ENCODE results near the gene TSPAN9.

Gene TSPAN9

DNA sequence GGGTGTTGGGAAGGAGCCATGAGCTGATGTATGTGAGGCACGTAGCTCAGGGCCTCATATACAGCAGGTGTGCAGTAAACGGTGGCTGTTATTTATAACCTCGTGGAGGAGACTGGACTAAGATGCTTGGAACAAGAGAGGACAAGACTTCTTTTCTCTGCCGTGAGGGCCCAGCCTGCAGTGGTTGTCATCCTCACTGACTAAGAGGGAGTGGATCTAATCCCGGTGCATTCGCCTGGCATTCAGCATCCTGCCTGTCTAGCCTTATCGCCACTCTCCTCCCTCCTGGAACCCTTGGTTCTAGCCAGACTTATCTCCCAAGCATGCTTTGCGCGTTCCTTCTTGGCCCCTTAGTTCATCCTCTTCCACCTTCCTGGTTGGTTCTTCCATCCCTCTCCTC is 3.9 kb downstream of the TSPAN9 start:
- no peak for DNase-seq

DNA sequence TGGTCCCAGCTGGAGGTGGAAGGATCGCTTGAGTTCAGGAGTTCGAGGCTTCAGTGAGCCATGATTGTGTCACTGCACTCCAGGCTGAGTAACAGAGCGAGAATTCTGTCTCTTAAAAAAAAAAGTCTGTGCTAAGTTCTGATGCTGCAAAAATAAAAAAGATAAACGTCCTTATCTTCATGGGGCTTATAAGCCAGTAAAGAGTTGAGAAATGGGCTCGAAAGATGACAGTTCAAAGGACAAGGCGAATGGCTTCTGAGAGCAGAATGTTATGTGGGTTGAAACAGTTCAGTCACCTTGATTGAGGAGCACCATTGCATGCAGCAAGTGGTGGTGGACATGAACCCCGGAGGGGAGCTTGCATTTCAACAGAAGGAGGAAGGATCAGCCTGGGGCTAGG is 4.7 kb downstream of the TSPAN9 start:
- DNase-seq: no peak

DNA sequence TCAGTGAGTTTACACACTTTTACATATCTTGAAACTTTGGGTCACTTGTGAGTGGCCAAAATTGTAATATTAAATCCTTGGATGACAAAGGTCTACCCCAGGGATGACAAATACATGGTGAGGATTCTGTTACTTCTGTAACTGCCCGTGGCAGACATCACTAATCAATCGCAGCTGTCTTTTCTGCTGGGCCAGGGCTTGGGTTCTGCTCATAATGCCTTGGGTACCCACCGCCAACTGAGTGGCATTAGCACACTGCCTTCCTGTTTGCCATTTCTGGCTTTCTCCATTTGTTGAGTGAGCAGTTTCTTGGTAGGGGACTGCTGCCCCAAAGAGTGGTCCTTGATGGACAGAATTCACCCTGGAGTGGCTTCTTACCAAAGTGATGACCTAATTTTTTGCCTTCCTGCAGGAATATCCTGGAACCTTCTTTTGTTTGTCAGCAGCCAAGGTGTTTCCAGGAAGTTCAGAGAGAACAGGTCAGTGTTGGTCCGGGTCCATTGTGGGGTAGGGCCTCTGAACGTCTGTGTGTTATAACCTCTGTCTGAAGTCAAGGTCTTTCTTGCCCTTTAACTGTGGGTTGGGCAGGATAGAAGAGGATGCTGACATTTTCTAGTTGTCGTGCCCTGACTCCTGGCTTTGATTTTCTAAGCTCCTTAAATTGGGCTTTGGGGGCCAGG is 6.2 kb downstream of the TSPAN9 start:
- no peak for DNase-seq

DNA sequence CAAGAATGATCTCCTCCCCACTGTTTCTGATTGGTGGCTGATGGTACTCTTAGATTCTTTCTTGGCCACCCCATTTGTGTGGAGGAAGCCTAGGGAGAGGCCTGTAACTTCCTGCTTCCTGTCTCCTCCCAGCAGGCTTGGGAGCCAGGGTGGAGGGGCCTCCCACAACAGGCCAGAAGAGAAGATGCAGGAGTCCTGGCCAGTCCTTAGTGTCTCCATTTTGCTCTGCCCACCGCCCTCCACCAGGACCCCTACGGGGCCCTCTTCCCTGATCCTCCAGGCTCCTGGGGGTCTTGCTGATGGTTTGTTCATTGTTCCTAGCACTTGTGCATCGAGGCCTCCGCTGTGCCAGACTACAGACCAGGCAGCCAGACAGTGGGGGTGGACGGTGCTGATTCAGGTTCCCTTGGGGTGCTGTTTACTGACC is 6.8 kb downstream of the TSPAN9 start:
- no peak for DNase-seq

- no peak for DNase-seq
Measured at GRCh38 chr12:3084742-3085141, 7.6 kb downstream of the TSPAN9 start.

GRCh38 chr12:3085341-3086139 is 8.4 kb downstream of the TSPAN9 start:
- DNase-seq: no peak

DNA sequence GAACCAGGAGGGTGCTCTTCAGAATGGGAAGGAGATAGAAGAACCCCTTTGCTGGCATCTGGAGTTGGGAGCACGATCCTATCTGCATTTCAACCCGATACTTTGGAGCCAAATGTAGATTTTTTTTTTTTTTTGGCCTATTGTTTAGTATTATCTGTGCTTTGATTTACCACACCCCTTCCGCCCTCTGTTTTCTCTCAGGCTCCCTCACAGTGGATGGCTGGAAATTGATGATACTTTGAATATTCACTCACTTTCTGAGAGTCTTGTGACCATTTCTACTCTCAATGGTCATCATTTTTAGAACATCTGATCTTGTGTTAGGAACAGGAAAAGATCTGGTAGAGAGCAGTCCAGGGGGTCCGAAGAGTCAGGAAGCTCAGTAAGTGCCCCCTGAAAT is 9.0 kb downstream of the TSPAN9 start:
- no peak for DNase-seq

GRCh38 chr12:3086729-3087323 is 9.6 kb downstream of the TSPAN9 start:
- DNase-seq: no peak

- no peak for DNase-seq
Measured at GRCh38 chr12:3087758-3088650, 10.8 kb downstream of the TSPAN9 start.

- DNase-seq: no peak
Measured at GRCh38 chr12:3089588-3089987, 12.4 kb downstream of the TSPAN9 start.

DNA sequence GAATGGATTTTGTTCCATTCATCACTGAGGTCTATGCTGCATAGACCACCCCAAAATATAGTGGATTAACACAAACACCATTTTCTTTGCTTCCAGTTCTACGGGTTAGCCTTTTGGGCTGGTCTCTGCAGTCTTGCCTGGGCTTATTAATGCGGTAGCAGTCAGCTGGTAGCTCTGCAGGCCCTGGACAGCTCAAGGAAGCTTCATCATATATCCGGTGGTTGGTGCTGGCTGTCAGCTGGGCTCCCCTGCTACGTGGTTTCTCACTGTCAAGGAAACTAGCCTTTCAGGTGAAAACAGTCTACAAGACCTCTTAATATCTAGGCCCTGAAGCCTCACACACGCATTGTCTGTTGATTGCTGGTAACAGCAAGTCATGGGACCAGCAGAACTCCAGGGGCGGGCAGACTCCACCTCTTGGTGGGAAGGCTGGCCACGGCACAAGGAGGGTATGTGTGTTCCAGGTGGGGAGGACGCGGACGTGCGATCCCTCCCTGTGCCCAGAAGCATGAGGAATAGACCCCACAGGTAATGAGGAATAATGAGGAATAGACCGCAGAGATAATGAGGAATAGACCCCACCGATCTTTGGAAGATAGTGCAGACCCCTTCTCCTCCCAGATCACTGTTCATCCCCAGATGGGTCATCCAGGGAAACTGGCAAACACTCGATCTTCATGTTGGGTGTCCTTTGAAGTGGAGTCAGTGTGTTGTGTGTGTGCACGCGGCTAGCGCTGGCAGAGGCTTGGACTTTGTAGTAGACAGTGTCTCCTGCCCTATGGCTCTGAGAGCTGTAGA is 13.3 kb downstream of the TSPAN9 start:
- no peak for DNase-seq

- DNase-seq: no peak
Measured at GRCh38 chr12:3091038-3091319, 13.8 kb downstream of the TSPAN9 start.

DNA sequence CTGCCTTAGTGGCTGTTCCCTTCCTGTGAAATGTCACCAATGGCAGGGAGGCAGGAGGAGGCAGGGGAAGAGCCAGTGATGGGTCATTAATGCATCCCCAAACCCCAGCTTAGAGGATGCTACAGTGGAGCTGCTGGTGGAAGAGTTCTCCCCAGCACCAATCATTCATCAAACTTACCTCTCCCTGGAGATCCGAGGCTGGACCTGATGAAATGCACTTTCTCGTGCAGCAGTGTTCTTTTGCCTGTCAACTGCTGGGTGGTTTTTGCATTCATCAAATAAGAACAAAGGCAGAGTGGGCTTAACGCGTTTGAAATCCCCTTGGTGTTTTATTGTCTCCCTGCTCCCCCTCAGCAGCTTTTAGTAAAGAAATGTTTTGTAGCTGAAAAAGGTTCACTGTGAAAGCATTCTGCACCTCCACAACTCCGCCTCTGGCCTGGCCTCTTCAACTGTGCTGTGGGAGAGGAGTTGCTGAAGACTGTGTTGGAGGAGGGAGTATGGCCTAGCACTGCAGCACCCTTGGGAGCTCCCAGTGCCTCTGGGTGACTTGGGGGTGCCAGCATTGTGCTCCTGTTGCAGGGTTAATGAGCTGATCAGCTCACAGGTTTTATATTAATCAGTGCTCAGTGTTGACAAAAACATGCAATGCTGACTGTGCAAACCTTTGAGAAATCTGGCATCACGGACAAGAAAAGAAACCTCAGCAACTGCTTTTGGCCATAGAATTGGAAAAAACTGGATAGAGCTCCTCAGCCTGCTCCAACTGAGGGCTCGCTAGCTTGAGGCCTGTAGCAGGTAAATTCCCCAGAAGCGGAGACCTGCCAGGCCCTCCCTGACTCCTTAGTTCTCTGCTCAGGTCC is 14.4 kb downstream of the TSPAN9 start:
- DNase-seq: no peak

DNA sequence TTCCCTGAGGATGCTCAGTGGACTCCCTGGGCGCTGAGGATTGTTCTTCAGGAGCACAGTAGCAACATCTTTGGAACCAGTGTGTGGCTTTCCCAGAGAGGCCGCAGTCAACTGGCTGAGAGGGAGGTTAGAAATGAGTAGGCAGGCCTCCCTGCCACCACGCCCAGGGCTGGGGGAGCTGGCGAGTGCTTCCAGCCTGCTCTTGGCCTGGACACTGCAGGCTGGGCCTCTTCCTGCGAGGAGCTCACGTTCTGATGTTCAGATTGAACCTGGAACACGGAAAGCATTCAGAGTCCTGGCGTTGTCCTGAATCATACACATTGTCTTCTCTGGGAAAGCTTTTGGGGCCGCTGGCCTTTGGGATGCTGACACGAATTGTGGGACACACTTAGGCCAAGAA is 15.6 kb downstream of the TSPAN9 start:
- DNase-seq: no peak

- no peak for DNase-seq
Measured at GRCh38 chr12:3097186-3097804, 20.1 kb downstream of the TSPAN9 start.

DNA sequence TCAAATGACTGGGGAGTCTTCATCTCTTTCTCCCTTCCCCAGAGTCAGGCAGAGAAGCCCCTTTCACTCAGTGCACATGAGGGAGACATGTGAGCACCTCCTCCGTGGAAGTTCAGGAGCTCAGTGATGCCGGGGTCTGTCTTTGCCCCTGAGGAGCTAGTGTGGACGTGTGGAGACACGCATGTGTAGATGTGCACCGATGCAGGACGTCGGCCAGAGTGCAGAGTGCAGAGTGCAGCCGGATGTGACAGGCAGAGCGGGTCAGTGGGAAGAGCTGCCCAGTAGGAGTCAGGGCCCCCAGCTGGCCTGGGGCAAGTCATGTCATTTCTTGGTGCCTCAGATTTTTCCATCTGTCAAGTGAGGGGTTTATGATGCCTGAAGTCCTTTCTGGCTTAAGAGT is 20.7 kb downstream of the TSPAN9 start:
- DNase-seq: no peak

GRCh38 chr12:3098436-3098835 is 21.3 kb downstream of the TSPAN9 start:
- DNase-seq: no peak

GRCh38 chr12:3099146-3099545 is 22.0 kb downstream of the TSPAN9 start:
- no peak for DNase-seq

DNA sequence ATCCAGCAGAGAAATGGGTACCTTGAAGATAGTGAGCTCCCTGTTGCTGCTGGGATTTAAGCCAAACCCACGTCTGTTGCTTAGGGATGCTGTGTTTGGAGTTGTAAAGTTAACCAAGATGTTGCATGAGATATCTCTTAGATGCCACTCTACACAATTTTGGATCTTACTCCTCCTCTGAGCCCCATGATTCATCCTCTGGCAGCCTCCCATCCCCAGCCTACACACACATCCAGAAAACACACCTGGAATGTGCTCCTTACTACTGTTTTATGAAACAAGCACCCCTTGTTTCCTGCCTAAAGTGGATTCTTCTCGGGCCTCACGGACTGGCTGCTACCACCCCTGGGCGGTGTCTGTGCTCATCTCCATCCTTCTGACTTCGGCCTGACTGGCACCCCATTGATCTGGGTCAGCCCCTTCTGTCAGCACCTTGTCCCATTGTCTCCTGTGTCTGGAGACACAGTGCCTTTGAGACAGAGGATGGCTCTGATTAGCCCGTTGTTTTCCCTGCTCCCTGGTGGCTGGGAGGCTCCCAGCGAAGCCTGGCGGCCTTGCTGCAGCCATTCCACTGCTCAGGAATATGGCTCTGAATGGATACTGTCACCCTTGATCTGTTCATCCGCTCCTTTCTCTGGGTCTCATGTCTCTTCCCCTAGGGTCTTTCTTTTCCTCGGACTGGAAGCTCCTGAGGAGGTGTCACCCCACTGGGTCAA is 24.3 kb downstream of the TSPAN9 start:
- no peak for DNase-seq

DNA sequence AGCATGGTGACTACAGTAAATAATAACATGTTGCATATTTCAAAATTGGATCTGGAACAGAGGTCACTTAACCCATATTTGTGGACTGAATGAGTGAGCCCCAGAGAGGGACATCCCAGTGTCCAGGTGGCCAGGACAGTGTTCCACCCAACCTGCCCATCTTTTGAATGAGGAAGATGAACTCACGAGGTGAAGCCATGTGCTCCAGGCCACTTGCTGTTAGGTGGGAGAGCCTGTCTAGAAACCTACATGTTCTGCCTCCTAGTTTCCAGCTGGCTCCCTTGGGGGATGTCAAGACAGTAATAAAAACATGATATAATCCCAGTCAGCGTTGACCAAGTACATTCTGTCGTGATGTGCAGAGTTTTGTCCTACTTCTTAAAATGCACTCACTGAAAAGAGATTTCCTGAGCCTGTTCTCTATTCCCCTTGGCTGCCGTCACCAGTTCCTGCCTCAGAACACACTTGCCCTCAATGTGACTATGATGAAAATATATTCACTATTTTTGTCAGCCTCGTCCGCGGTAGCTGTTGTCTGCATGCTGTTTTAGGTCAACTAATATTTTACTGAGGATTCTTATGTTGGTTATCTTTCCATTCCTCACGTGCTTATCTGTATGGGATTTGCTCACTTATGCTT is 25.7 kb downstream of the TSPAN9 start:
- DNase-seq: no peak

Measured in CD4-positive, alpha-beta T cell treated with Interleukin-17A for 4 hours (primary cell).